Memory B cell (primary cell): Measurements from ENCODE around the gene ADORA2B.
"Not testable (repeated sequence)": the region's sequence is repeated elsewhere in the genome, so short reads cannot be mapped to it uniquely, and the experiment has no call there.

Experiments used
- ATAC-seq: fragments of 150-1000 bp; cut with Tn5 transposase; 2 replicates; pipeline ENCODE4 v1.10.0; 2021; ENCODE audit warnings: low read depth, mild to moderate bottlenecking, moderate library complexity
- DNase-seq, 2 donors: peaks; one replicate each; pipeline ENCODE4 v3.0.0; 2022; ENCODE audit warnings: low spot score in 2 of 2
- H3K27ac Mint-ChIP-seq: one replicate; pipeline ENCODE4 v1.8.0; 2022; ENCODE audit warnings: mild to moderate bottlenecking, moderate library complexity, mixed read lengths
- H3K27me3 Mint-ChIP-seq: one replicate; pipeline ENCODE4 v1.8.0; 2022; ENCODE audit warnings: mixed read lengths
- H3K36me3 Mint-ChIP-seq: one replicate; pipeline ENCODE4 v1.8.0; 2022; ENCODE audit warnings: mild to moderate bottlenecking, mixed read lengths
- H3K4me1 Mint-ChIP-seq: one replicate; pipeline ENCODE4 v1.8.0; 2022; ENCODE audit warnings: mixed read lengths
- H3K4me3 Mint-ChIP-seq: one replicate; pipeline ENCODE4 v1.8.0; 2022; ENCODE audit warnings: mild to moderate bottlenecking, moderate library complexity, mixed read lengths
- H3K9me3 Mint-ChIP-seq: one replicate; pipeline ENCODE4 v1.8.0; 2022; ENCODE audit warnings: mixed read lengths

The ADORA2B gene

DNA sequence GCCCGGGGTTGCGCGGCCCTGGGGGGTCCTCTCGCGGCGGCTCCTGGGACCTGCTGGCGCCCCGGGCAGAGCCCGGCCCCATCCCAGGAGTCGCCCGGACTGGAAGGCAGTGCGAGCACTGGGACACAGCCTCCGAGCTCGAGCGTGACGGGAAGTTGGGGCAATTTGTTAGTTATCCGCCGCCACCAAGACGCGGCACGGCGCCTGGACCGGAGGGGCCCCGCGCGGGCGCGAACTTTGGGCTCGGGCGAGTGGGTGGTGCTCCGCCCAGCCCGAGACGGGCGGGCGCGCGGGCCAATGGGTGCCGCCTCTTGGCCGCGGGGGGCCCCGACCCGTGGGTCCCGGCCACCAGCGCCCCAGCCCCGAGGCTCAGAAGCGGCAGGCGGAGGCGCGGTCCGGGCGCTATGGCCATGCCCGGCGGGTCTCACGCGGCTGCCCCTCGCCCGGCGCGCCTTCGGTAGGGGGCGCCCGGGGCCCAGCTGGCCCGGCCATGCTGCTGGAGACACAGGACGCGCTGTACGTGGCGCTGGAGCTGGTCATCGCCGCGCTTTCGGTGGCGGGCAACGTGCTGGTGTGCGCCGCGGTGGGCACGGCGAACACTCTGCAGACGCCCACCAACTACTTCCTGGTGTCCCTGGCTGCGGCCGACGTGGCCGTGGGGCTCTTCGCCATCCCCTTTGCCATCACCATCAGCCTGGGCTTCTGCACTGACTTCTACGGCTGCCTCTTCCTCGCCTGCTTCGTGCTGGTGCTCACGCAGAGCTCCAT is at the start of gene ADORA2B:
Gene ADORA2B, plus strand, starts transcription at position 372 of the 768 bp plus-strand sequence. Its CDS starts 119 bp downstream, at position 491.
- Mint-ChIP-seq H3K27ac (no peak within 1 kb of the TSS), H3K36me3 (no peaks in the 10 kb centered on the region), H3K4me1 (peaks cover 9% of the 10 kb centered on the region), H3K27me3 (peaks cover 23% of the 10 kb centered on the region), H3K4me3 (peak within 1 kb of the TSS; percentile 84), H3K9me3 (no peaks in the 10 kb centered on the region)
- peak in 1 of 2 donors; percentile 19 for DNase-seq
- ATAC-seq = peak; percentile 42

DNA sequence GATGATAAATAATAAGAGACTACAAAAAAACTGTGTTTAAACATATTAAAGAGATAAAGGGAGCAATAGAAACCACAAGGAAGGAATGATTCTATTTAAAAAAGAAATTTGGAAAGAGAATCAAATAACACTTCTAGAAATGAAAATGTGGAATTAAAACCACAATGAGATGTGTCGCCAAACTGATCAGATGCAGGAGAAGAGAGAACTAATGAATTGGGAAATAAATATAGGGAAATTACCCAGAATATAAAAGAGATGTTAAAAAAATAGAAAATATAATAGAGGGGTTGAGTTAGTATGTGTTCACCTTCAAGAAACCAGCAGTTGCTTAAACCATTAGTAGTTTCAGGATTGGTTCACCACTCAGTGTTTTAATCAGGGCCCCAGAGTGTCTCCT is 48.7 kb upstream of the ADORA2B start:
- Mint-ChIP-seq H3K36me3 (no peaks in the 10 kb centered on the region), H3K27ac (no peak overlapping the region)

GRCh38 chr17:15896834-15897233 is 48.1 kb upstream of the ADORA2B start:
- ATAC-seq = no peak
- H3K27me3 Mint-ChIP-seq = peaks cover 11% of the 10 kb centered on the region
- H3K36me3 Mint-ChIP-seq = no peaks in the 10 kb centered on the region
- no peak overlapping the region for H3K27ac Mint-ChIP-seq
- H3K9me3 Mint-ChIP-seq = no peaks in the 10 kb centered on the region
- no peak overlapping the region for H3K4me3 Mint-ChIP-seq
- peaks cover 8% of the 10 kb centered on the region for H3K4me1 Mint-ChIP-seq
- no peak for DNase-seq

More for the DNA sequence above, 48.7 kb upstream of the ADORA2B start:
- H3K9me3 Mint-ChIP-seq = no peaks in the 10 kb centered on the region
- H3K4me1 Mint-ChIP-seq = peaks cover 8% of the 10 kb centered on the region
- no peak for ATAC-seq
- H3K4me3 Mint-ChIP-seq = no peak overlapping the region
- peaks cover 11% of the 10 kb centered on the region for H3K27me3 Mint-ChIP-seq
- DNase-seq = no peak

DNA sequence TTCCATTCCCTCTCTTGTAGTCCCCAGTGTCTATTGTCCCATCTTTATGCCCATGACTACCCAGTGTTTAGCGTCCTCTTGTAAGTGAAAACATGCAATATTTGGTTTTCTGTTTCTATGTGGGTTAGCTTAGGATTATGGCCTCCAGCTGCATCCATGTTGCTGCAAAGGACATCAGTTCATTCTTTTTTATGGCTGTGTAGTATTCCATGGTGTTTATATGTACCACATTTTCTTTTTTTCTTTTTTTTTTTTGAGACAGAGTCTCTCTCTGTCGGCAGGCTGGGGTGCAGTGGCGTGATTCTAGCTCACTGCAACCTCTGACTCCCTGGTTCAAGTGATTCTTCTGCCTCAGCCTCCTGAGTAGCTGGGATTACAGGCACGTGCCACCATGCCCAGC is 45.3 kb upstream of the ADORA2B start:
- not testable (repeated sequence) for H3K27me3 Mint-ChIP-seq, H3K36me3 Mint-ChIP-seq, H3K9me3 Mint-ChIP-seq, ATAC-seq, H3K4me1 Mint-ChIP-seq, DNase-seq, H3K27ac Mint-ChIP-seq, H3K4me3 Mint-ChIP-seq

GRCh38 chr17:15900871-15901270 is 44.1 kb upstream of the ADORA2B start:
- Mint-ChIP-seq H3K4me1 (peaks cover 8% of the 10 kb centered on the region), H3K27ac (no peak overlapping the region), H3K4me3 (no peak overlapping the region), H3K9me3 (no peaks in the 10 kb centered on the region), H3K36me3 (no peaks in the 10 kb centered on the region), H3K27me3 (no peaks in the 10 kb centered on the region)
- ATAC-seq (no peak), DNase-seq (no peak)

DNA sequence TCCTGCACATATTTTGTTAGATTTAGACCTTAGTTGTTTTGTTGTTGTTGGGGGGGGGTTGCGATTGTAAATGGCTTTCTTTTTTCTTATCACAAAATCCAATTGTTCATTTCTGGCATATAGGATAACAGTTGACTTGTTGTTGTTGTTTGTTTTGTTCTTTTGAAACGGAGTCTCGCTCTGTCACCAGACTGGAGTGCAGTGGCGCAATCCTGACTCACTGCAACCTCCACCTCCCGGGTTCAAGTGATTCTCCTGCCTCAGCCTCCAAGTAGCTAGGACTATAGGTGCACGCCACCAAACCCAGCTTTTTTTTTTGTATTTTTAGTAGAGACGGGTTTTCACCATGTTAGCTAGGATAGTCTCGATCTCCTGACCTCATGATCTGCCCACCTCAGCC is 39.7 kb upstream of the ADORA2B start:
- not testable (repeated sequence) for DNase-seq, H3K36me3 Mint-ChIP-seq, H3K4me1 Mint-ChIP-seq, H3K27me3 Mint-ChIP-seq, ATAC-seq, H3K9me3 Mint-ChIP-seq, H3K27ac Mint-ChIP-seq, H3K4me3 Mint-ChIP-seq

GRCh38 chr17:15907290-15907689 is 37.6 kb upstream of the ADORA2B start:
- no peaks in the 10 kb centered on the region for H3K9me3 Mint-ChIP-seq
- H3K4me1 Mint-ChIP-seq = no peaks in the 10 kb centered on the region
- H3K27ac Mint-ChIP-seq = no peak overlapping the region
- no peak for ATAC-seq
- no peaks in the 10 kb centered on the region for H3K36me3 Mint-ChIP-seq
- no peak overlapping the region for H3K4me3 Mint-ChIP-seq
- H3K27me3 Mint-ChIP-seq = peaks cover 2% of the 10 kb centered on the region
- no peak for DNase-seq

- no peaks in the 10 kb centered on the region for H3K4me1 Mint-ChIP-seq
- H3K9me3 Mint-ChIP-seq = no peaks in the 10 kb centered on the region
- ATAC-seq = no peak
- no peak overlapping the region for H3K4me3 Mint-ChIP-seq
- no peak for DNase-seq
- no peak overlapping the region for H3K27ac Mint-ChIP-seq
- H3K36me3 Mint-ChIP-seq = no peaks in the 10 kb centered on the region
- peaks cover 2% of the 10 kb centered on the region for H3K27me3 Mint-ChIP-seq
Observed at GRCh38 chr17:15908378-15908777, 36.6 kb upstream of the ADORA2B start.

DNA sequence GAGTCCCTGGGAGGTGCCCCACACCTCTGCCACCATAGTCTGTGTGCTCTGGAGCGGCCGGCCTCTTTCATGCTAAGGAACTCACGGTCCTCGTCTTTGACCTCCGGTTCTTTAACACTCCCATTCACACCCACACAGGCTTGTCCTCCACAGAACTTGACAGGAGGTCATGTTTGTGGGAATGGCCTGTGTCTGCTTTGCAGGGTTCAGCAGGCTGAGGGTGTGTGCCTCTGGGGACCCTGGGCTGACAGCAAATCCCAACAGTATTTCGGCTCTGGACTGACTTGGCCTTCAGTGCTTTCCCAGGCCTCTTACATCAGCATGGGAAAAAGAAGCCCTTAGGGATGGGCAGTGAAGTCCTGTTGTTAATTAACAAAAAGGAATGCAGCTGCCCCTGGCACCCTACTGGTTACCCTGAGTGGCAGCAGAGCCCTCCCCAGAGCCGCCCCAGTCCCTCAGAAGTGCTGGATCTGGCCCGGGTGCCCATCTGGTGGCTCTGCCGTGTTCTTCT is 35.4 kb upstream of the ADORA2B start:
- H3K4me3 Mint-ChIP-seq = no peak overlapping the region
- H3K9me3 Mint-ChIP-seq = no peaks in the 10 kb centered on the region
- peaks cover 6% of the 10 kb centered on the region for H3K27me3 Mint-ChIP-seq
- H3K27ac Mint-ChIP-seq = no peak overlapping the region
- ATAC-seq = no peak
- H3K36me3 Mint-ChIP-seq = no peaks in the 10 kb centered on the region
- no peak for DNase-seq
- H3K4me1 Mint-ChIP-seq = no peaks in the 10 kb centered on the region

GRCh38 chr17:15910791-15911190 is 34.1 kb upstream of the ADORA2B start:
- Mint-ChIP-seq H3K27ac (no peak overlapping the region), H3K9me3 (peaks cover 2% of the 10 kb centered on the region), H3K36me3 (no peaks in the 10 kb centered on the region)

GRCh38 chr17:15911701-15912100 is 33.2 kb upstream of the ADORA2B start:
- peaks cover 14% of the 10 kb centered on the region for H3K27me3 Mint-ChIP-seq
- not testable (repeated sequence) for H3K27ac Mint-ChIP-seq, ATAC-seq, H3K36me3 Mint-ChIP-seq, DNase-seq, H3K9me3 Mint-ChIP-seq, H3K4me3 Mint-ChIP-seq, H3K4me1 Mint-ChIP-seq

More at GRCh38 chr17:15910791-15911190, 34.1 kb upstream of the ADORA2B start:
- Mint-ChIP-seq H3K27me3 (peaks cover 11% of the 10 kb centered on the region), H3K4me3 (no peak overlapping the region), H3K4me1 (no peaks in the 10 kb centered on the region)
- ATAC-seq = no peak
- no peak for DNase-seq

DNA sequence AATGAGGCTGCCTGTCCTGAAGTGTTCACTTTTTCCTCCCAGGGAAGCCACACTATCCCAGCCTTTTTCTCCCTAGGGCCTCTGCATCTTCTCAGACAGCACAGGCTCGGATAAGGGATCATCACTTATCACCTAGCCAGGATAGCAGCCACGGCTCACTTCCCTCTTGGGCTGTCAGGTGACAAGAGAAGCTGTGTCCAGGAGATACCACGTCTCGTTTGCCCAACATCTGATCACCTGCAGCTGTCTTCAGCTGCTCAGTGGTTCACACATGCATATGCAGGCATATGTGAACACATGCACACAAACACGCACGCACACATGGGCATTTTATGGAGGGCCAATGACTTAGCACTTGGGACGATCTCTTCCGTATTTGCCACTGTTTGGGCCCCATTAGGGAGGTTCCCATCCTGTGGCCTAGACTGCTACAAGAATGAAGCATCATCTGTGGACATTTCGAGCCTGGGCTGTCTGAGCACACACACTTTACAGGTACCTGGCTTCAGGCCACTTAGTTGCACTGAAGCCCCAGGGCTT is 32.4 kb upstream of the ADORA2B start:
- no peak for ATAC-seq
- H3K9me3 Mint-ChIP-seq = peaks cover 2% of the 10 kb centered on the region
- no peaks in the 10 kb centered on the region for H3K4me1 Mint-ChIP-seq
- H3K36me3 Mint-ChIP-seq = no peaks in the 10 kb centered on the region
- DNase-seq = no peak
- no peak overlapping the region for H3K27ac Mint-ChIP-seq
- peaks cover 15% of the 10 kb centered on the region for H3K27me3 Mint-ChIP-seq
- no peak overlapping the region for H3K4me3 Mint-ChIP-seq

DNA sequence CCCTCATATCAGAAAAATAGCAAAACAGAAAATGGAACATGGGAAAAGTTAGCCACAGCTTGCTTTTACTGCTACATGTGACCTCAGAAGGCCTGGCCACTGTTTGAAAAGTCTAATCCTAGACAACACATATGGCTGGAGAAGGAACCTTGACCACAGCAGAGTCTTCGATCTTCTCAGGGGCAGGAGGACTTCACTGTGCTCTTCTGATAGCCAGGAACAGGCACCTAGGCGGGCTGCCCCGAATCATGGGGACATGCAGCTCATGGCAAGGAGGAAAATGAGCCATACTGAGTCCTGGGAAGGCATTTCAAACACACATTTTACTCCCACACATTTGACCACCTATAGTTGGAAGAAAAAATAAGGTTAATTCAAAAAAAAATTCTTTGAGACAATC is 31.1 kb upstream of the ADORA2B start:
- Mint-ChIP-seq H3K4me3 (no peak overlapping the region), H3K27ac (no peak overlapping the region), H3K4me1 (no peaks in the 10 kb centered on the region), H3K27me3 (peaks cover 16% of the 10 kb centered on the region), H3K9me3 (peaks cover 2% of the 10 kb centered on the region), H3K36me3 (no peaks in the 10 kb centered on the region)
- DNase-seq (no peak), ATAC-seq (no peak)

- Mint-ChIP-seq H3K4me1 (no peaks in the 10 kb centered on the region), H3K36me3 (no peaks in the 10 kb centered on the region), H3K4me3 (no peak overlapping the region), H3K9me3 (peaks cover 2% of the 10 kb centered on the region), H3K27me3 (peaks cover 20% of the 10 kb centered on the region), H3K27ac (no peak overlapping the region)
- DNase-seq (no peak), ATAC-seq (no peak)
Observed at GRCh38 chr17:15914400-15915170, 30.3 kb upstream of the ADORA2B start.
